ENCODE data around the gene C11orf68. TPM values are rescaled to one million over a fixed set of nuclear protein-coding genes. Genes with fewer than 3 reads are reported as not detected.

Gene C11orf68
- total and polyA plus RNA-seq, 8 donors: 3.1 to 31.3 (median 13.7) TPM

- Histone ChIP-seq H3K36me3 (peaks cover 0 to 30% (median 19%) of the 10 kb centered on the region in 4 donors), H3K4me3 (peak within 1 kb of the TSS; percentile 60 to 63 (median 62)), H3K27ac (peak within 1 kb of the TSS; percentile 78 to 91 (median 87)), H3K9me3 (no peaks in the 10 kb centered on the region), H3K4me1 (peaks cover 34 to 47% (median 39%) of the 10 kb centered on the region in 4 donors), H3K27me3 (no peaks in the 10 kb centered on the region)
- intact Hi-C loops (cut with DNase I; ENCODE audit: low total_unique reads): no loop called here
- WGBS, 5 donors: 1 to 2% (median 1%) methylated on average over 8 to 69 of the region's 69 CpGs
- peak in 1 of 2 donors; percentile 88 for DNase-seq
- TF ChIP-seq CTCF (IDR thresholded peaks at IDR 0.05): no peak
- TF ChIP-seq POLR2AphosphoS5 (IDR thresholded peaks at IDR 0.05): no peak
- TF ChIP-seq POLR2A (IDR thresholded peaks at IDR 0.05): no peak
- TF ChIP-seq EP300 (IDR thresholded peaks at IDR 0.05): no peak
Observed at GRCh38 chr11:65872586-65873317, 46.1 kb downstream of the C11orf68 start, which contains the start of gene EFEMP2. Gene EFEMP2, minus strand, starts transcription at chr11:65872800. Its CDS starts 446 bp downstream, at chr11:65872354.

- Histone ChIP-seq H3K9me3 (no peaks in the 10 kb centered on the region), H3K4me1 (peaks cover 34 to 55% (median 41%) of the 10 kb centered on the region in 4 donors), H3K27me3 (no peaks in the 10 kb centered on the region), H3K4me3 (peak overlapping the region; percentile 60 to 63 (median 62)), H3K36me3 (peaks cover 0 to 38% (median 26%) of the 10 kb centered on the region in 4 donors), H3K27ac (peak overlapping the region; percentile 48 to 91 (median 87))
- no peak for TF ChIP-seq EP300 (IDR thresholded peaks at IDR 0.05)
- no peak for TF ChIP-seq CTCF (IDR thresholded peaks at IDR 0.05)
- no peak for TF ChIP-seq POLR2A (IDR thresholded peaks at IDR 0.05)
- no peak for TF ChIP-seq POLR2AphosphoS5 (IDR thresholded peaks at IDR 0.05)
- 29 to 51% (median 47%) methylated on average over 10 to 26 of the region's 26 CpGs for WGBS, 5 donors
- DNase-seq: peak in 1 of 2 donors; percentile 55
- intact Hi-C loops (cut with DNase I; ENCODE audit: low total_unique reads): no loop called here
Observed at GRCh38 chr11:65871811-65872548, 46.9 kb downstream of the C11orf68 start.

- peaks cover 34 to 58% (median 41%) of the 10 kb centered on the region in 4 donors for H3K4me1 ChIP-seq
- H3K4me3 ChIP-seq: peak overlapping the region; percentile 60 to 63 (median 62)
- H3K36me3 ChIP-seq: peaks cover 2 to 48% (median 36%) of the 10 kb centered on the region in 4 donors
- H3K27me3 ChIP-seq: no peaks in the 10 kb centered on the region
- 58 to 74% (median 73%) methylated on average over 11 to 24 of the region's 24 CpGs for WGBS, 5 donors
- peak in 1 of 2 donors; percentile 53 for DNase-seq
- H3K27ac ChIP-seq: peak overlapping the region in 4 of 5 donors; percentile 85 to 91 (median 88)
- intact Hi-C loops (cut with DNase I; ENCODE audit: low total_unique reads): no loop called here
- TF ChIP-seq POLR2AphosphoS5 (IDR thresholded peaks at IDR 0.05) (no peak), POLR2A (IDR thresholded peaks at IDR 0.05) (no peak), CTCF (IDR thresholded peaks at IDR 0.05) (no peak), EP300 (IDR thresholded peaks at IDR 0.05) (no peak)
- H3K9me3 ChIP-seq: no peaks in the 10 kb centered on the region
Observed at GRCh38 chr11:65870706-65871681, 47.9 kb downstream of the C11orf68 start.

All from stomach (tissue), 9 donors.